Activated CD8-positive, alpha-beta T cell treated with anti-CD3 and anti-CD28 coated beads, Interleukin-2, amount 10 ng/mL, durations not matched to agents 7 days and 5 days (primary cell): ENCODE measurements around the gene CALD1. TPM values are rescaled to one million over a fixed set of nuclear protein-coding genes. Genes with fewer than 3 reads are reported as not detected.

Source experiments
- ATAC-seq: fragments of 150-1000 bp; cut with Tn5 transposase; one replicate; pipeline ENCODE4 v1.10.0; 2021; ENCODE audit warnings: moderate library complexity
- CTCF ChIA-PET: fragments of 350-600 bp; sonication (Branson Sonifier 250); formaldehyde crosslinking; loops from one replicate; lab custom pipeline; 2021; ENCODE audit warnings: antibody characterized with exemption; lab: Charles Lee
- POLR2A ChIA-PET: fragments of 350-600 bp; sonication (Branson Sonifier 250); formaldehyde crosslinking; loops from one replicate; lab custom pipeline; 2021; ENCODE audit warnings: antibody characterized with exemption; lab: Charles Lee
- DNase-seq: peaks from one replicate; pipeline ENCODE4 v3.0.0-alpha.2; 2020
- H3K27ac Mint-ChIP-seq: one replicate; pipeline ENCODE4 v1.8.0; 2021; ENCODE audit warnings: mild to moderate bottlenecking, mixed read lengths
- H3K27me3 Mint-ChIP-seq: one replicate; pipeline ENCODE4 v1.8.0; 2021; ENCODE audit warnings: low read depth, mixed read lengths
- H3K36me3 Mint-ChIP-seq: one replicate; pipeline ENCODE4 v1.8.0; 2021; ENCODE audit warnings: low read depth, mixed read lengths
- H3K4me1 Mint-ChIP-seq: one replicate; pipeline ENCODE4 v1.8.0; 2021; ENCODE audit warnings: low read depth, mixed read lengths
- H3K4me3 Mint-ChIP-seq: one replicate; pipeline ENCODE4 v1.8.0; 2021; ENCODE audit warnings: mild to moderate bottlenecking, mixed read lengths
- H3K9me3 Mint-ChIP-seq: one replicate; pipeline ENCODE4 v1.8.0; 2022; ENCODE audit warnings: mixed read lengths; ENCODE audit not compliant: insufficient read depth
- total RNA-seq, 2 experiments: library from RNA; stranded (reverse); gene quantifications; one replicate each; pipeline ENCODE4 v1.2.3, GENCODE V29; 2021

CALD1 gene
- total RNA-seq, 2 experiments from 2014 or later = 0.55 TPM; not detected in 1

- POLR2A ChIA-PET = no interaction called here
- DNase-seq = no peak
- Mint-ChIP-seq H3K9me3 (no peaks in the 10 kb centered on the region), H3K27ac (no peak overlapping the region), H3K4me1 (no peaks in the 10 kb centered on the region), H3K36me3 (no peaks in the 10 kb centered on the region), H3K4me3 (no peak overlapping the region), H3K27me3 (peaks cover 5% of the 10 kb centered on the region)
- CTCF ChIA-PET = no interaction called here
- no peak for ATAC-seq
Observed at GRCh38 chr7:134781171-134781570, 1.7 kb downstream of the CALD1 start.

DNA sequence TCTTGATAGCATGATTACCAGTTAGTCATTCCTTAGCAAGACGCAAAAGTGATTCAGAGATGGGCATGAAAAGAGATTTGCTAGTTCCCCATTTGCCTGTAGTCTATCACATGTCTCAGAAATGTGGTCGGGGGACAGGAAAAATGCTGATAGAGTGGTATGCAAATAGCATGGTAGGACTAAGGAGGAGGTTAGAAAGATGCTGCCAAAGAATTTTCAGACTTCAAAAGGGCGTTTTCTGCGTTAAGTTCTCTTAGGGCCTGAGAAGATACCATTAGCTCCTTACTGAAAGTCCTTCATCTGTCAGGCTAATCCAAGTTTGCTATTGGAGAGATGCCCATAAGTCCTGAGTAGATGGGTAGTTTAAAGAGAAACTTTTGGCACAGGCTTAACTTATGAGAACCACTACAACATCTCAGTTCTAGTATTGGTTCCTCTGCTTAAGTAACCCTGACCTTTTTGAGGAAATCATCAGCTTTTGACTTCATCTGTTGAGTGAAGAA lies 2.7 kb downstream of the CALD1 start:
- Mint-ChIP-seq H3K4me1 (no peaks in the 10 kb centered on the region), H3K27ac (no peak overlapping the region), H3K4me3 (no peak overlapping the region), H3K36me3 (no peaks in the 10 kb centered on the region), H3K27me3 (peaks cover 7% of the 10 kb centered on the region), H3K9me3 (no peaks in the 10 kb centered on the region)
- CTCF ChIA-PET = no interaction called here
- ATAC-seq (no peak), DNase-seq (no peak)
- POLR2A ChIA-PET = no interaction called here

DNA sequence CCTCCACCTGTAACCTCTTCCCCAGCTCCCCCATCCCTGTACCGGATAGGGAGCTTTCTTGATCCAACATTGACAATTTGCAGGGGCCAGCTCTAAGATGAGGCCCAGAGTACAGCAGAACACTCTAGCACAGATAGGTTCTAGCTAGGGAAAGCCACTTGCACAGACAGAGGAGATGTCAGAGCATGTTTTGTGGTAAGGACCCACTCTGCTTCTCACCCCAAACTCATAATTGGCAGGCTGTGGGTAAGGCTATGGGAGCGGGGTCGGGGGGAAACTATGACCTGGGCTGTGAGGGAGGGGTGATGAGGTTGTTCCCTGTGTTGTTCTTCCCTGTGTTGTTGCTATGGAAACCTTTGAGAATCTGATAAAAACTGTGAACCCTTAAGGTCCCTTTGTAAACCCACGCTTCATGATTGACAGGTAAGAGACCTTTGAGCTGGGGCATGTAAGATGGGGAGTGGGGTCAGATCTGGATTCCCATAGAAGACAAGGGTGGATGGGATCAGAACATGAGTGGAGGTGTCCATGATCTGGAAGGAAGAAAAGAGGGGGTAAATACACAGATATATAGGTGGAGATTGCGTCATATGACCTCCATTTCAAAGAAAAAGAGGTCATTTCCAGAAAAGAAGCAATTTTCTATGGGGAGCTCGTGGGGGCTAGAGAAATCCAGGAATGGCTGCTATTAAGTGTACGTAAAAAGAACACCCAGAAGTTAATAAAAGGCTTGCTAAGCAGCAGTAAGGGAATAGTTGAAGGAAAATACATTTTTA lies 4.0 kb downstream of the CALD1 start:
- no peaks in the 10 kb centered on the region for H3K36me3 Mint-ChIP-seq
- no peak for ATAC-seq
- H3K27ac Mint-ChIP-seq = no peak overlapping the region
- H3K27me3 Mint-ChIP-seq = peaks cover 8% of the 10 kb centered on the region
- no peak for DNase-seq
- H3K9me3 Mint-ChIP-seq = no peaks in the 10 kb centered on the region
- H3K4me3 Mint-ChIP-seq = no peak overlapping the region
- CTCF ChIA-PET = no interaction called here
- H3K4me1 Mint-ChIP-seq = no peaks in the 10 kb centered on the region
- POLR2A ChIA-PET = interaction anchor here (0.6 kb wide), 1 partner anchor 1167 kb away, joined by 3 read pairs; no protein-coding TSS in a partner anchor

GRCh38 chr7:134784251-134785049 lies 5.0 kb downstream of the CALD1 start:
- Mint-ChIP-seq H3K4me3 (no peak overlapping the region), H3K9me3 (no peaks in the 10 kb centered on the region), H3K4me1 (no peaks in the 10 kb centered on the region), H3K27ac (no peak overlapping the region), H3K27me3 (peaks cover 8% of the 10 kb centered on the region), H3K36me3 (no peaks in the 10 kb centered on the region)
- ChIA-PET CTCF (no interaction called here), POLR2A (no interaction called here)
- DNase-seq (no peak), ATAC-seq (no peak)

DNA sequence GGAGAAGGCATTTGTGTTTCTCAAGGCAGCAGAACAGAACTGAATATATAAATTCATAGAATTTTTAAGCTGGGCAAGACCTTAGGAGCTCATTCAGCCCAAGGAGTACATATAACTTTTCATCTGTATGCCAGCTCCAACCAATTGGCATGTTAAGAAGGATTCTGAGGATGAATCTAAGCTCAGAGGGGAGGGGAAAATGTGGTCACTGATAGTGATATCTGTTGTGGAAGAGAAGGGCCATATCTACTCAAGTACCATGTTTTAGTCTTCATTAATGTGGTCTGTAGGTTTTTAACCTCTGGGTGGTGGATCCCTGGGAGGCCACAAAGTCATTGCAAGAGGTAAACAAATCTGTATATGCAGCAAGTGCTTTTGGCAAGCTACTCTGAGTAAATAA lies 6.4 kb downstream of the CALD1 start:
- ChIA-PET CTCF (no interaction called here), POLR2A (no interaction called here)
- no peaks in the 10 kb centered on the region for H3K9me3 Mint-ChIP-seq
- DNase-seq (no peak), ATAC-seq (no peak)
- H3K27ac Mint-ChIP-seq = no peak overlapping the region
- no peaks in the 10 kb centered on the region for H3K36me3 Mint-ChIP-seq
- peaks cover 4% of the 10 kb centered on the region for H3K27me3 Mint-ChIP-seq
- H3K4me1 Mint-ChIP-seq = no peaks in the 10 kb centered on the region
- H3K4me3 Mint-ChIP-seq = no peak overlapping the region

DNA sequence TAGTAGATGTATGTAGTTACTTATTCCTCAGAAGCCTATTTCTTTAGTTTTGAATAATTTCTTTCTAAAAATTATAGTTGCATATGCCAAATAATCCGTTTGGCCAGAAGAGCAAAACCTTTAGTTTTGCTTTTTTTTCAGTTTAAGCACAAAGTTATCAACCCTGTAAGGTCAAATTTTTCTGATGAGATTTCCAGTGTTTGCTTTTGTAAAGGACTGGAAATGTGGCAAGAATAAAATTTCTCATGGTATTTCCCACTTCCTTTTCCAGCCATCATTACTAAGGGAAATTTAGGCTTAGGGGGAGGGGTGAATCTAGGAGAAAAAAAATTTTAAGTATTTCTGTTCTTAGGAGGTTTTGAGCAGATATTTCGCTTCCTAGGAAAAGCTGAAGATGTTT lies 7.6 kb downstream of the CALD1 start:
- no peak overlapping the region for H3K4me3 Mint-ChIP-seq
- ChIA-PET CTCF (no interaction called here), POLR2A (no interaction called here)
- H3K27ac Mint-ChIP-seq = no peak overlapping the region
- no peak for ATAC-seq
- H3K36me3 Mint-ChIP-seq = no peaks in the 10 kb centered on the region
- no peaks in the 10 kb centered on the region for H3K4me1 Mint-ChIP-seq
- peaks cover 4% of the 10 kb centered on the region for H3K27me3 Mint-ChIP-seq
- no peak for DNase-seq
- H3K9me3 Mint-ChIP-seq = no peaks in the 10 kb centered on the region

DNA sequence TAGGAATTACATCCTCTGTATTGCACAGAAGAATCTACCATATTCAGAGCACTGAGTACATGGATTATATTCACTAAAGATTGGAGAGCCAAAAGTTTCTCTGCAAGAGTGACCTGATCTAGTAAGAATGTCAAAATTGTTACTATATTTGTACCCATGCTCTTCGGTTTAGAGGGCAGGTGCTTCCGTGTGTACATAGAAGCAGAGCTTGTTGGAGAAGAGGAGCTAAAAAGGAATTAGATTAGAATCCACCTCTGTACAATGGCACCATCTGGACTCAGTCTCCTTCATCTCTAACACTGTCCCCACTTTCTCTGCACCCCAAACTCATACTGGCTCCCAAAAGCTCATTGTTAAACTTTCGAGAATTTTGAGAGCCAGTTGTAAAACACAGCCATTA lies 8.3 kb downstream of the CALD1 start:
- POLR2A ChIA-PET = no interaction called here
- Mint-ChIP-seq H3K4me1 (no peaks in the 10 kb centered on the region), H3K36me3 (no peaks in the 10 kb centered on the region), H3K27ac (no peak overlapping the region), H3K9me3 (no peaks in the 10 kb centered on the region), H3K27me3 (peaks cover 4% of the 10 kb centered on the region), H3K4me3 (no peak overlapping the region)
- ATAC-seq (no peak), DNase-seq (no peak)
- CTCF ChIA-PET = no interaction called here

DNA sequence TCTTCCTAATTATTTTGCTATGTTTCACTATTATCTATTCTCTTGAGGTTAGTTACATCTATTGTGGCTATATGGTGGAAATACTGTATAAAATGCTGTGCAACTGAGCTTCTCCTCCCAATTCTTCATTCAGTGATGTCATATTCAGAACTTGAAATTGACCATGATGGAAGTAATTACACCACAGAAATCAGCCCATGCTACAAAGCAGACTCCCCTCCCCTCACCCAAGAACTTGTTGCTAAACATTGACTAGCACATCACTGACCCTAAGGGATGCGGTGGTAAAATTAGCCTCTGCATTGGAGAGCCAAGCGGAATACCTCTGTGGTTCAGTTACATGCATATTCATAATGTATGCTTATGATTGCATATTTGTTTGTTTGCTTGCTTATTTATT lies 8.8 kb downstream of the CALD1 start:
- CTCF ChIA-PET = no interaction called here
- Mint-ChIP-seq H3K4me3 (no peak overlapping the region), H3K9me3 (no peaks in the 10 kb centered on the region), H3K27ac (no peak overlapping the region), H3K27me3 (peaks cover 4% of the 10 kb centered on the region), H3K4me1 (no peaks in the 10 kb centered on the region), H3K36me3 (no peaks in the 10 kb centered on the region)
- DNase-seq (no peak), ATAC-seq (no peak)
- POLR2A ChIA-PET = no interaction called here

GRCh38 chr7:134789967-134790685 lies 10.7 kb downstream of the CALD1 start:
- no peak for DNase-seq
- Mint-ChIP-seq H3K4me1 (no peaks in the 10 kb centered on the region), H3K27me3 (peaks cover 4% of the 10 kb centered on the region), H3K9me3 (peaks cover 1% of the 10 kb centered on the region), H3K36me3 (no peaks in the 10 kb centered on the region), H3K4me3 (no peak overlapping the region), H3K27ac (no peak overlapping the region)
- ATAC-seq = no peak
- ChIA-PET POLR2A (interaction anchor here (0.6 to 1.2 kb wide), 2 partner anchors 9 to 380 kb away, joined by 3 to 4 read pairs; no protein-coding TSS in a partner anchor), CTCF (no interaction called here)

- ATAC-seq (no peak), DNase-seq (no peak)
- Mint-ChIP-seq H3K4me3 (no peak overlapping the region), H3K27ac (no peak overlapping the region), H3K4me1 (no peaks in the 10 kb centered on the region), H3K27me3 (peaks cover 2% of the 10 kb centered on the region), H3K36me3 (no peaks in the 10 kb centered on the region), H3K9me3 (peaks cover 4% of the 10 kb centered on the region)
- POLR2A ChIA-PET = no interaction called here
- CTCF ChIA-PET = no interaction called here
Observed at GRCh38 chr7:134792968-134793367, 13.5 kb downstream of the CALD1 start.

DNA sequence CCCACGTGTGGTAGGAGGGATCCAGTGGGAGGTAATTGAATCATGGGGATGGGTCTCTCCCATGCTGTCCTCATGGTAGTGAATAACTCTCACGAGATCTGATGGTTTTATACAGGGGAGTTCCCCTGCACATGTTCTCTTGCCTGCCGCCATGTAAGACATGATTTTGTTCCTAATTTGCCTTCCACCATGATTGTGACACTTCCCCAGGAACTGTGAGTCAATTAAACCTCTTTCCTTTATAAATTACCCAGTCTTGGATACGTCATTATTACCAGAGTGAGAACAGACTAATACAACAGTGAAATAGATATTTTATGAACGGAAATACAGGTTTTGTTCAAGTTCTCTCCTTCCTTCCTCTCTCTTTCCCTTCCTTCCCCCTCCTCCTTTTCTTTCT lies 15.8 kb downstream of the CALD1 start:
- no peaks in the 10 kb centered on the region for H3K27me3 Mint-ChIP-seq

DNA sequence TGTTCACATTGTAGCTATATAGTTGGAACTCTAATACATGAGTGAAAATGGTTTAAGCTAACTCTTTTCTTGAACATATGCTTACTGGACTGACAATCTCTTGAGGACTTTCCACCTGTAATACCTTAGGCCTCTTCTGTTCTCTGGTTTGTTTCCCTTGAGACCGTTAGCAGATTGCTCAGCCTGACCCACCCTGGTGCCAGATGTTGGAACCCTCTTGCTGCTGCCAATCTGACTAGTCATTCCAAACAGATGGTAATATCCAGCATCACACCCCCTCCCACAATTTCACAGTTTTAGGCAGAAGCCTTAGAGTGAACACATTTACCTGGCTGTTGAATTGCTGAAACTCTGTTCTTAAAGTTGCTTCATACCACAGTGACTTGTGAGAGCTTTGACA lies 18.7 kb downstream of the CALD1 start:
- peaks cover 4% of the 10 kb centered on the region for H3K9me3 Mint-ChIP-seq
- H3K27ac Mint-ChIP-seq = no peak overlapping the region
- ATAC-seq (no peak), DNase-seq (no peak)
- no peak overlapping the region for H3K4me3 Mint-ChIP-seq
- ChIA-PET CTCF (no interaction called here), POLR2A (no interaction called here)
- H3K27me3 Mint-ChIP-seq = peaks cover 2% of the 10 kb centered on the region
- no peaks in the 10 kb centered on the region for H3K4me1 Mint-ChIP-seq
- H3K36me3 Mint-ChIP-seq = no peaks in the 10 kb centered on the region

More for the DNA sequence above, 15.8 kb downstream of the CALD1 start:
- ChIA-PET POLR2A (no interaction called here), CTCF (no interaction called here)
- Mint-ChIP-seq H3K9me3 (peaks cover 4% of the 10 kb centered on the region), H3K36me3 (no peaks in the 10 kb centered on the region), H3K4me1 (no peaks in the 10 kb centered on the region), H3K4me3 (no peak overlapping the region), H3K27ac (no peak overlapping the region)
- DNase-seq (no peak), ATAC-seq (no peak)
